Activated CD4-positive, alpha-beta memory T cell treated with anti-CD3 and anti-CD28 coated beads for 36 hours (primary cell): ENCODE data around the gene YIF1A. TPM values are rescaled to one million over a fixed set of nuclear protein-coding genes. Genes with fewer than 3 reads are reported as not detected.
"Not testable (repeated sequence)": the region's sequence is repeated elsewhere in the genome, so short reads cannot be mapped to it uniquely, and the experiment has no call there.

Experiments
- CTCF ChIA-PET: fragments of 350-600 bp; sonication (Branson Sonifier 250); formaldehyde crosslinking; loops from one replicate; lab custom pipeline; 2021; ENCODE audit warnings: antibody characterized with exemption, inconsistent platforms; lab: Charles Lee
- POLR2A ChIA-PET: fragments of 350-600 bp; sonication (Branson Sonifier 250); formaldehyde crosslinking; loops from one replicate; lab custom pipeline; 2021; ENCODE audit warnings: antibody characterized with exemption; lab: Charles Lee
- DNase-seq: peaks from one replicate; pipeline ENCODE4 v3.0.0-alpha.2; 2020
- H3K27ac Mint-ChIP-seq: one replicate; pipeline ENCODE4 v1.8.0; 2021; ENCODE audit warnings: mixed read lengths
- H3K27me3 Mint-ChIP-seq: one replicate; pipeline ENCODE4 v1.8.0; 2021; ENCODE audit warnings: mixed read lengths
- H3K36me3 Mint-ChIP-seq: one replicate; pipeline ENCODE4 v1.8.0; 2021; ENCODE audit warnings: mixed read lengths
- H3K4me1 Mint-ChIP-seq: one replicate; pipeline ENCODE4 v1.8.0; 2021; ENCODE audit warnings: low read depth, mixed read lengths
- H3K4me3 Mint-ChIP-seq: one replicate; pipeline ENCODE4 v1.8.0; 2021; ENCODE audit warnings: mild to moderate bottlenecking, mixed read lengths
- H3K9me3 Mint-ChIP-seq: one replicate; pipeline ENCODE4 v1.8.0; 2021; ENCODE audit warnings: mixed read lengths
- intact Hi-C: fragments of 100-400 bp; cut with micrococcal nuclease; formaldehyde crosslinking; loops from one replicate; pipeline ENCODE4 v1.15.1; 2023
- total RNA-seq, 2 experiments: library from RNA; stranded (reverse); gene quantifications; one replicate each; pipeline ENCODE4 v1.2.3, GENCODE V29; 2021

The YIF1A gene
- total RNA-seq, 2 experiments from 2014 or later, result 63.1 to 65.8 TPM

- Mint-ChIP-seq H3K9me3 (no peaks in the 10 kb centered on the region), H3K4me1 (peaks cover 20% of the 10 kb centered on the region), H3K27me3 (no peaks in the 10 kb centered on the region), H3K36me3 (no peaks in the 10 kb centered on the region), H3K27ac (no peak overlapping the region), H3K4me3 (no peak overlapping the region)
- intact Hi-C loops, result no loop called here
- ChIA-PET POLR2A (interaction anchor here (1.2 kb wide), 1 partner anchor 9 kb away, joined by 3 read pairs; no protein-coding TSS in a partner anchor), CTCF (interaction anchor here (0.7 to 3.1 kb wide), 6 partner anchors 9 to 612 kb away, joined by 3 to 19 read pairs (median 4); partner anchors contain the start of genes RAB1B and YIF1A)
- DNase-seq, result no peak
Measured at GRCh38 chr11:66280428-66280827, 8.5 kb downstream of the YIF1A start.

GRCh38 chr11:66279092-66279734 lies 9.7 kb downstream of the YIF1A start:
- CTCF ChIA-PET, result interaction anchor here (1.0 to 1.6 kb wide), 3 partner anchors 10 to 57 kb away, joined by 4 to 5 read pairs (median 4); partner anchors contain the start of genes RAB1B and YIF1A
- Mint-ChIP-seq H3K9me3 (no peaks in the 10 kb centered on the region), H3K27ac (no peak overlapping the region), H3K4me1 (peaks cover 20% of the 10 kb centered on the region), H3K36me3 (no peaks in the 10 kb centered on the region), H3K4me3 (peak overlapping the region; percentile 38), H3K27me3 (no peaks in the 10 kb centered on the region)
- intact Hi-C loops, result no loop called here
- POLR2A ChIA-PET, result no interaction called here
- DNase-seq, result no peak

- Mint-ChIP-seq H3K4me1 (peaks cover 20% of the 10 kb centered on the region), H3K9me3 (no peaks in the 10 kb centered on the region), H3K4me3 (peak overlapping the region; percentile 41), H3K36me3 (peaks cover under 1% of the 10 kb centered on the region), H3K27me3 (no peaks in the 10 kb centered on the region), H3K27ac (no peak overlapping the region)
- intact Hi-C loops, result no loop called here
- DNase-seq, result no peak
- CTCF ChIA-PET, result interaction anchor here (1.0 to 1.6 kb wide), 2 partner anchors 11 to 56 kb away, joined by 4 to 5 read pairs; partner anchors contain the start of gene YIF1A
- POLR2A ChIA-PET, result no interaction called here
Measured at GRCh38 chr11:66278363-66279091, 10.4 kb downstream of the YIF1A start.

- H3K36me3 Mint-ChIP-seq, result peaks cover 7% of the 10 kb centered on the region
- intact Hi-C loops, result no loop called here
Measured at GRCh38 chr11:66277471-66278362, 11.2 kb downstream of the YIF1A start, which contains the start of gene CNIH2. TSS of gene CNIH2 (plus strand) at chr11:66278175. CDS start at chr11:66278457, 282 bp downstream.

GRCh38 chr11:66277064-66277463 lies 11.9 kb downstream of the YIF1A start:
- H3K36me3 Mint-ChIP-seq, result peaks cover 11% of the 10 kb centered on the region
- intact Hi-C loops, H3K4me1 Mint-ChIP-seq, H3K9me3 Mint-ChIP-seq, H3K27ac Mint-ChIP-seq, H3K4me3 Mint-ChIP-seq, DNase-seq, H3K27me3 Mint-ChIP-seq: not testable (repeated sequence)
- ChIA-PET POLR2A (interaction anchor here (0.9 kb wide), 2 partner anchors 9 to 10 kb away, joined by 3 to 5 read pairs; no protein-coding TSS in a partner anchor), CTCF (interaction anchor here (0.6 to 0.7 kb wide), 2 partner anchors 18 to 56 kb away, joined by 3 read pairs; no protein-coding TSS in a partner anchor)

More at GRCh38 chr11:66277471-66278362, 11.2 kb downstream of the YIF1A start, which contains the start of gene CNIH2:
- H3K4me3 Mint-ChIP-seq, result peak within 1 kb of the TSS; percentile 41
- ChIA-PET CTCF (interaction anchor here (0.6 to 0.7 kb wide), 2 partner anchors 18 to 56 kb away, joined by 3 read pairs; no protein-coding TSS in a partner anchor), POLR2A (interaction anchor here (0.9 kb wide), 2 partner anchors 9 to 10 kb away, joined by 3 to 5 read pairs; no protein-coding TSS in a partner anchor)
- no peaks in the 10 kb centered on the region for H3K9me3 Mint-ChIP-seq
- no peaks in the 10 kb centered on the region for H3K27me3 Mint-ChIP-seq
- DNase-seq, result peak; percentile 47
- H3K27ac Mint-ChIP-seq, result no peak within 1 kb of the TSS
- H3K4me1 Mint-ChIP-seq, result peaks cover 13% of the 10 kb centered on the region

- DNase-seq, H3K9me3 Mint-ChIP-seq, H3K4me1 Mint-ChIP-seq, intact Hi-C loops, H3K27ac Mint-ChIP-seq, H3K27me3 Mint-ChIP-seq, H3K4me3 Mint-ChIP-seq: not testable (repeated sequence)
- peaks cover 13% of the 10 kb centered on the region for H3K36me3 Mint-ChIP-seq
- POLR2A ChIA-PET, result interaction anchor here (0.9 kb wide), 2 partner anchors 9 to 11 kb away, joined by 3 to 5 read pairs; no protein-coding TSS in a partner anchor
- CTCF ChIA-PET, result interaction anchor here (0.7 kb wide), 1 partner anchor 55 kb away, joined by 3 read pairs; no protein-coding TSS in a partner anchor
Measured at GRCh38 chr11:66276619-66277018, 12.3 kb downstream of the YIF1A start.

- no peak overlapping the region for H3K4me3 Mint-ChIP-seq
- H3K27ac Mint-ChIP-seq, result no peak overlapping the region
- no peaks in the 10 kb centered on the region for H3K9me3 Mint-ChIP-seq
- peaks cover 9% of the 10 kb centered on the region for H3K4me1 Mint-ChIP-seq
- POLR2A ChIA-PET, result no interaction called here
- DNase-seq, result no peak
- H3K36me3 Mint-ChIP-seq, result peaks cover 13% of the 10 kb centered on the region
- CTCF ChIA-PET, result no interaction called here
- intact Hi-C loops, result no loop called here
- H3K27me3 Mint-ChIP-seq, result no peaks in the 10 kb centered on the region
Measured at GRCh38 chr11:66275984-66276612, 12.8 kb downstream of the YIF1A start.

- Mint-ChIP-seq H3K27ac (no peak overlapping the region), H3K4me1 (peaks cover 13% of the 10 kb centered on the region)
- intact Hi-C loops, result no loop called here
Measured at GRCh38 chr11:66275396-66275795, 13.5 kb downstream of the YIF1A start.

GRCh38 chr11:66274219-66274618 lies 14.7 kb downstream of the YIF1A start:
- Mint-ChIP-seq H3K4me3 (no peak overlapping the region), H3K27me3 (no peaks in the 10 kb centered on the region), H3K36me3 (peaks cover 21% of the 10 kb centered on the region), H3K27ac (no peak overlapping the region), H3K4me1 (peaks cover 22% of the 10 kb centered on the region), H3K9me3 (no peaks in the 10 kb centered on the region)
- DNase-seq, result no peak
- intact Hi-C loops, result no loop called here
- POLR2A ChIA-PET, result no interaction called here
- CTCF ChIA-PET, result no interaction called here

More at GRCh38 chr11:66275396-66275795, 13.5 kb downstream of the YIF1A start:
- peaks cover 16% of the 10 kb centered on the region for H3K36me3 Mint-ChIP-seq
- ChIA-PET POLR2A (no interaction called here), CTCF (no interaction called here)
- DNase-seq, result no peak
- no peak overlapping the region for H3K4me3 Mint-ChIP-seq
- no peaks in the 10 kb centered on the region for H3K27me3 Mint-ChIP-seq
- no peaks in the 10 kb centered on the region for H3K9me3 Mint-ChIP-seq

GRCh38 chr11:66272596-66272995 lies 16.3 kb downstream of the YIF1A start:
- H3K9me3 Mint-ChIP-seq, result no peaks in the 10 kb centered on the region
- CTCF ChIA-PET, result interaction anchor here (1.2 to 2.5 kb wide), 3 partner anchors 10 to 91 kb away, joined by 3 to 16 read pairs (median 8); no protein-coding TSS in a partner anchor
- intact Hi-C loops, result no loop called here
- no peak overlapping the region for H3K27ac Mint-ChIP-seq
- peaks cover 22% of the 10 kb centered on the region for H3K36me3 Mint-ChIP-seq
- no peak for DNase-seq
- H3K27me3 Mint-ChIP-seq, result no peaks in the 10 kb centered on the region
- POLR2A ChIA-PET, result no interaction called here
- no peak overlapping the region for H3K4me3 Mint-ChIP-seq
- peaks cover 24% of the 10 kb centered on the region for H3K4me1 Mint-ChIP-seq

- H3K36me3 Mint-ChIP-seq, result peaks cover 27% of the 10 kb centered on the region
- H3K4me3 Mint-ChIP-seq, result no peak overlapping the region
- intact Hi-C loops, result no loop called here
- peaks cover 30% of the 10 kb centered on the region for H3K4me1 Mint-ChIP-seq
- no peaks in the 10 kb centered on the region for H3K9me3 Mint-ChIP-seq
- ChIA-PET CTCF (interaction anchor here (2.2 to 2.5 kb wide), 2 partner anchors 11 to 50 kb away, joined by 8 to 16 read pairs; no protein-coding TSS in a partner anchor), POLR2A (interaction anchor here (1.3 kb wide), 1 partner anchor 9 kb away, joined by 3 read pairs; no protein-coding TSS in a partner anchor)
- H3K27me3 Mint-ChIP-seq, result no peaks in the 10 kb centered on the region
- no peak overlapping the region for H3K27ac Mint-ChIP-seq
- DNase-seq, result no peak
Measured at GRCh38 chr11:66271816-66272215, 17.1 kb downstream of the YIF1A start.
